GM23338 (cell line): ENCODE results near the gene EGFR. TPM values are rescaled to one million over a fixed set of nuclear protein-coding genes. Genes with fewer than 3 reads are reported as not detected.

Experiments
- ATAC-seq: fragments of 200-7000 bp; cut with Tn5 transposase; 3 replicates; pipeline ENCODE4 v1.9.1; 2020
- DNase-seq: peaks from one replicate; pipeline ENCODE4 v3.0.0-alpha.2; 2015; ENCODE audit warnings: low spot score
- H2AFZ ChIP-seq: fragments of 200-600 bp; sonication (generic); 2 replicates; pipeline ENCODE4 v1.8.0; 2016; ENCODE audit warnings: antibody characterized with exemption, mild to moderate bottlenecking, moderate library complexity
- H3F3A ChIP-seq: fragments of 200-600 bp; sonication (generic); replicated peaks from 2 replicates; pipeline ENCODE4 v1.8.0; 2017; ENCODE audit warnings: antibody characterized with exemption, mixed run types, low read depth
- H3K27ac ChIP-seq: fragments of 200-600 bp; sonication (generic); 2 replicates; pipeline ENCODE4 v1.6.1; 2016; ENCODE audit warnings: low read depth
- H3K27me3 ChIP-seq: fragments of 200-600 bp; sonication (generic); 2 replicates; pipeline ENCODE4 v1.8.0; 2016; ENCODE audit warnings: mild to moderate bottlenecking, mixed run types, moderate library complexity; ENCODE audit not compliant: insufficient read depth
- H3K36me3 ChIP-seq: fragments of 200-600 bp; sonication (generic); 2 replicates; pipeline ENCODE4 v1.8.0; 2016; ENCODE audit warnings: mild to moderate bottlenecking; ENCODE audit not compliant: insufficient read depth
- H3K4me1 ChIP-seq: fragments of 200-600 bp; sonication (generic); 2 replicates; pipeline ENCODE4 v1.8.0; 2016; ENCODE audit warnings: mild to moderate bottlenecking, moderate library complexity; ENCODE audit not compliant: insufficient read depth
- H3K4me2 ChIP-seq: fragments of 200-600 bp; sonication (generic); 2 replicates; pipeline ENCODE4 v1.7.1; 2017; ENCODE audit warnings: mixed run types
- H3K4me3 ChIP-seq: fragments of 200-600 bp; sonication (generic); 2 replicates; pipeline ENCODE4 v1.6.1; 2016; ENCODE audit warnings: mixed run types
- H3K79me2 ChIP-seq: fragments of 200-600 bp; sonication (generic); replicated peaks from 2 replicates; pipeline ENCODE4 v1.8.0; 2017; ENCODE audit warnings: mild to moderate bottlenecking; ENCODE audit not compliant: insufficient read depth
- H3K9me2 ChIP-seq: fragments of 200-600 bp; sonication (generic); 2 replicates; pipeline ENCODE4 v1.8.0; 2017; ENCODE audit not compliant: insufficient read depth
- H4K20me1 ChIP-seq: fragments of 200-600 bp; sonication (generic); replicated peaks from 2 replicates; pipeline ENCODE4 v1.8.0; 2017; ENCODE audit warnings: mild to moderate bottlenecking; ENCODE audit not compliant: insufficient read depth
- H3K27ac Mint-ChIP-seq: 2 replicates; pipeline ENCODE4 v1.8.0; 2020; ENCODE audit warnings: inconsistent platforms, mild to moderate bottlenecking, moderate library complexity, mixed read lengths
- H3K27me3 Mint-ChIP-seq: 3 replicates; pipeline ENCODE4 v1.8.0; 2022; ENCODE audit warnings: low read depth, mild to moderate bottlenecking, moderate library complexity, mixed read lengths, inconsistent platforms; ENCODE audit not compliant: insufficient read depth, poor library complexity
- H3K36me3 Mint-ChIP-seq: 3 replicates; pipeline ENCODE4 v1.8.0; 2021; ENCODE audit warnings: low read depth, mild to moderate bottlenecking, inconsistent platforms, moderate library complexity, mixed read lengths
- H3K4me1 Mint-ChIP-seq: 3 replicates; pipeline ENCODE4 v1.8.0; 2020; ENCODE audit warnings: mild to moderate bottlenecking, inconsistent platforms, mixed read lengths
- H3K4me3 Mint-ChIP-seq: 3 replicates; pipeline ENCODE4 v1.8.0; 2021; ENCODE audit warnings: moderate library complexity, mild to moderate bottlenecking, inconsistent platforms, mixed read lengths
- H3K9me3 Mint-ChIP-seq: 3 replicates; pipeline ENCODE4 v1.8.0; 2020; ENCODE audit warnings: moderate library complexity, mild to moderate bottlenecking, inconsistent platforms, mixed read lengths
- EZH2 ChIP-seq: fragments of 200-600 bp; sonication (generic); IDR thresholded peaks from one replicate; pipeline ENCODE4 v1.8.0; 2017; ENCODE audit warnings: antibody characterized with exemption, mild to moderate bottlenecking, low read depth; ENCODE audit not compliant: unreplicated experiment
- JUNB ChIP-seq: IDR thresholded peaks from one replicate; pipeline ENCODE4 v1.6.1; 2016; ENCODE audit warnings: antibody characterized with exemption; ENCODE audit not compliant: unreplicated experiment
- POLR2AphosphoS5 ChIP-seq: IDR thresholded peaks from 2 replicates; pipeline ENCODE4 v1.6.1; 2016; ENCODE audit warnings: antibody characterized with exemption, low read depth
- REST ChIP-seq: IDR thresholded peaks from one replicate; pipeline ENCODE4 v1.6.1; 2018; ENCODE audit warnings: antibody characterized with exemption; ENCODE audit not compliant: unreplicated experiment
- STAT1 ChIP-seq: IDR thresholded peaks from one replicate; pipeline ENCODE4 v1.6.1; 2016; ENCODE audit warnings: antibody characterized with exemption; ENCODE audit not compliant: unreplicated experiment
- ZNF114 ChIP-seq: fragments of 250-450 bp; sonication (Bioruptor Pico); IDR thresholded peaks from 2 replicates; pipeline ENCODE4 v1.5.0; 2020; ENCODE audit warnings: mild to moderate bottlenecking, moderate library complexity
- ZNF331 ChIP-seq: fragments of 250-450 bp; sonication (Bioruptor Pico); IDR thresholded peaks from 2 replicates; pipeline ENCODE4 v1.5.0; 2020; ENCODE audit warnings: low read depth, mild to moderate bottlenecking, moderate library complexity
- ZNF462 ChIP-seq: fragments of 250-450 bp; sonication (Bioruptor Pico); IDR thresholded peaks from 2 replicates; pipeline ENCODE4 v1.5.0; 2020; ENCODE audit warnings: mild to moderate bottlenecking, moderate library complexity
- polyA plus RNA-seq: library from polyadenylated mRNA; unstranded; fragments of >200 nt; fragmentation: Nextera tagmentation; extraction: Ambion mirVana; gene quantifications from 2 replicates; pipeline ENCODE4 v1.2.1, GENCODE V29; 2016
- total RNA-seq: library from RNA; depleted of rRNA; stranded (reverse); fragments of >200 nt; shearing (Covaris generic); gene quantifications from 2 replicates; pipeline ENCODE4 v1.2.3, GENCODE V29; 2014

EGFR gene
- total and polyA plus RNA-seq, 2 experiments from 2014 or later, result 1.5 to 4.5 TPM

GRCh38 chr7:55134786-55135185, 116.0 kb downstream of the EGFR start:
- peaks cover 18% of the 10 kb centered on the region for H3K4me1 Mint-ChIP-seq
- no peak overlapping the region for H3K27ac Mint-ChIP-seq
- Histone ChIP-seq H3K27me3 (no peaks in the 10 kb centered on the region), H3K4me3 (no peak overlapping the region), H3K27ac (no peak overlapping the region), H2AFZ (no peak overlapping the region), H3K36me3 (no peaks in the 10 kb centered on the region), H4K20me1 (no peaks in the 10 kb centered on the region), H3K4me1 (peaks cover 6% of the 10 kb centered on the region), H3K4me2 (no peak overlapping the region), H3K9me2 (no peaks in the 10 kb centered on the region), H3F3A (no peaks in the 10 kb centered on the region), H3K79me2 (no peaks in the 10 kb centered on the region)
- TF ChIP-seq JUNB (no peak), ZNF114 (CRISPR knock-in tag) (no peak), REST (no peak), STAT1 (no peak), EZH2 (no peak), ZNF331 (CRISPR knock-in tag) (no peak), ZNF462 (CRISPR knock-in tag) (no peak), POLR2AphosphoS5 (no peak)
- peaks cover 2% of the 10 kb centered on the region for H3K27me3 Mint-ChIP-seq
- H3K9me3 Mint-ChIP-seq, result no peaks in the 10 kb centered on the region
- ATAC-seq (no peak), DNase-seq (no peak)
- H3K36me3 Mint-ChIP-seq, result no peaks in the 10 kb centered on the region; the same call in 2 of the 3 replicates
- H3K4me3 Mint-ChIP-seq, result no peak overlapping the region
